Activated CD4-positive, alpha-beta memory T cell treated with anti-CD3 and anti-CD28 coated beads for 36 hours (primary cell): ENCODE results near the gene TRIM44. TPM values are rescaled to one million over a fixed set of nuclear protein-coding genes. Genes with fewer than 3 reads are reported as not detected.

Source experiments
- CTCF ChIA-PET: fragments of 350-600 bp; sonication (Branson Sonifier 250); formaldehyde crosslinking; loops from one replicate; lab custom pipeline; 2021; ENCODE audit warnings: antibody characterized with exemption, inconsistent platforms; lab: Charles Lee
- POLR2A ChIA-PET: fragments of 350-600 bp; sonication (Branson Sonifier 250); formaldehyde crosslinking; loops from one replicate; lab custom pipeline; 2021; ENCODE audit warnings: antibody characterized with exemption; lab: Charles Lee
- DNase-seq: peaks from one replicate; pipeline ENCODE4 v3.0.0-alpha.2; 2020
- H3K27ac Mint-ChIP-seq: one replicate; pipeline ENCODE4 v1.8.0; 2021; ENCODE audit warnings: mixed read lengths
- H3K27me3 Mint-ChIP-seq: one replicate; pipeline ENCODE4 v1.8.0; 2021; ENCODE audit warnings: mixed read lengths
- H3K36me3 Mint-ChIP-seq: one replicate; pipeline ENCODE4 v1.8.0; 2021; ENCODE audit warnings: mixed read lengths
- H3K4me1 Mint-ChIP-seq: one replicate; pipeline ENCODE4 v1.8.0; 2021; ENCODE audit warnings: low read depth, mixed read lengths
- H3K4me3 Mint-ChIP-seq: one replicate; pipeline ENCODE4 v1.8.0; 2021; ENCODE audit warnings: mild to moderate bottlenecking, mixed read lengths
- H3K9me3 Mint-ChIP-seq: one replicate; pipeline ENCODE4 v1.8.0; 2021; ENCODE audit warnings: mixed read lengths
- intact Hi-C: fragments of 100-400 bp; cut with micrococcal nuclease; formaldehyde crosslinking; loops from one replicate; pipeline ENCODE4 v1.15.1; 2023
- total RNA-seq, 2 experiments: library from RNA; stranded (reverse); gene quantifications; one replicate each; pipeline ENCODE4 v1.2.3, GENCODE V29; 2021

TRIM44 gene
- total RNA-seq, 2 experiments from 2014 or later, result 27.3 to 30.0 TPM

DNA sequence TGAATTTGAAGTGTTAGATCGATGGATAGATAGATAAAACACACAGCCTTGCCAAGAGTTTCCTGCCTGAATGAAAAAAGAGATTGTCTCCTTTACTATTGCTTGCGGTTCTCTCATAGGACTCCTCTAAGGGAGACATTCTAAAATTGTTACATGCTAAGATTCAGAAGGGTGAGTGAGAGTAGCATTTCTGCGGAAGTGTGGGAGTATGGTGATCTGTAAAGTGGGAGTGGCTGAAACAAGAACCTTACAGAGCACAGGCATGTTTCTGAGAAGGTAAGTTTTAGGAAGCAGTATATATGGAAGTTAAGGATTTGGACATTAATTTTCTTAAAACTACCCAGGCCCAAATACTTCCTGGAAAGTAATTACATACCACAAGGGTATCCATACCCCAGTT is 139.6 kb downstream of the TRIM44 start:
- Mint-ChIP-seq H3K4me1 (peaks cover 2% of the 10 kb centered on the region), H3K27ac (no peak overlapping the region), H3K9me3 (no peaks in the 10 kb centered on the region), H3K4me3 (no peak overlapping the region), H3K36me3 (peaks cover 12% of the 10 kb centered on the region), H3K27me3 (no peaks in the 10 kb centered on the region)
- DNase-seq, result no peak
- ChIA-PET CTCF (interaction anchor here (1.0 to 4.8 kb wide), 2 partner anchors 20 to 186 kb away, joined by 5 to 22 read pairs; no protein-coding TSS in a partner anchor), POLR2A (no interaction called here)
- intact Hi-C loops, result no loop called here

DNA sequence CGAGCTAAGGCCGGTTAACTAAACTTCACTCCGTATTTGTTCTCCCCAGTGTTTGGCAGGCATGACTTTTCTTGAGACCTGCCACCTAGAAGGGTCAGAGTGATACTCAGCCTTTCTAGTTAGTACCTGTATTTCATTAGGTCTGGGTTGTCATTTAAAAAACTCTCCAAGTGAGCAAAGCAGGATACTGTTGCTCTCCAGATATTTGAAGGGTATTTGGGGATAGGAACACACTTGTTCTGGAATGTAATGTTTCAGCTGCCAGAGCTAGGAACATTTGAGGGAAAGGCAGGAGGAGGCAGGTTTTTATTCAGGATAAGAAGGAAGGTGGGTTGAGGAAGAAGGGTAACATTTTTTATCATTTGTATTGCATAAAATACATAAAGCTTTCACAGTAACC is 140.1 kb downstream of the TRIM44 start:
- Mint-ChIP-seq H3K4me1 (peaks cover 2% of the 10 kb centered on the region), H3K27me3 (no peaks in the 10 kb centered on the region), H3K36me3 (peaks cover 12% of the 10 kb centered on the region), H3K4me3 (no peak overlapping the region), H3K27ac (no peak overlapping the region), H3K9me3 (no peaks in the 10 kb centered on the region)
- intact Hi-C loops, result no loop called here
- CTCF ChIA-PET, result interaction anchor here (1.0 to 4.8 kb wide), 2 partner anchors 19 to 187 kb away, joined by 5 to 22 read pairs; no protein-coding TSS in a partner anchor
- no peak for DNase-seq
- POLR2A ChIA-PET, result no interaction called here

- CTCF ChIA-PET, result interaction anchor here (1.0 to 4.8 kb wide), 2 partner anchors 19 to 187 kb away, joined by 5 to 22 read pairs; no protein-coding TSS in a partner anchor
- no peak overlapping the region for H3K27ac Mint-ChIP-seq
- peaks cover 2% of the 10 kb centered on the region for H3K4me1 Mint-ChIP-seq
- no peak overlapping the region for H3K4me3 Mint-ChIP-seq
- H3K27me3 Mint-ChIP-seq, result no peaks in the 10 kb centered on the region
- H3K36me3 Mint-ChIP-seq, result peaks cover 10% of the 10 kb centered on the region
- no peak for DNase-seq
- H3K9me3 Mint-ChIP-seq, result no peaks in the 10 kb centered on the region
- intact Hi-C loops, result no loop called here
- POLR2A ChIA-PET, result no interaction called here
These were observed 140.5 kb downstream of the TRIM44 start for GRCh38 chr11:35803115-35803514.

GRCh38 chr11:35804451-35805040 is 142.0 kb downstream of the TRIM44 start:
- ChIA-PET POLR2A (no interaction called here), CTCF (interaction anchor here (1.1 kb wide), 1 partner anchor 31 kb away, joined by 3 read pairs; no protein-coding TSS in a partner anchor)
- Mint-ChIP-seq H3K9me3 (no peaks in the 10 kb centered on the region), H3K27me3 (no peaks in the 10 kb centered on the region), H3K4me3 (no peak overlapping the region), H3K4me1 (peaks cover 2% of the 10 kb centered on the region), H3K27ac (no peak overlapping the region), H3K36me3 (peaks cover 11% of the 10 kb centered on the region)
- intact Hi-C loops, result no loop called here
- no peak for DNase-seq

DNA sequence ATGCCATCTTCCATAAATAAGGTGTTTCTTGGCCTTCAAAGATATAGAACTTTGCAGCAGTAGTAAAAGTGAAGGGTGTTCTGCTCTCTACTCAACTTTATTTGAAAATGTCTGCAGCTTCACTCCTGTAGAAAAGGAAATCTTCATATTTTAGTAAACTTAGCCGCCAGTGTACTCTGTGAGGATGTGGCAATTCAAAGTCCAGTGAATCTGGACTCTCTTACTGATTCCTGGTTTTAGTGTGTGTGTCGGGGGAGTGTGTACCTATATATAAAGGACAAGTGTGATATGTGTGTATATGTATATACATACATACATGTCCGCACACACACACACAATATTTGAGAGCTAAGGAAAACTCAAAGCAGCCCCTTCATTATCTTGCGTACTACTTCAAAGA is 147.0 kb downstream of the TRIM44 start:
- H3K4me3 Mint-ChIP-seq, result no peak overlapping the region

DNA sequence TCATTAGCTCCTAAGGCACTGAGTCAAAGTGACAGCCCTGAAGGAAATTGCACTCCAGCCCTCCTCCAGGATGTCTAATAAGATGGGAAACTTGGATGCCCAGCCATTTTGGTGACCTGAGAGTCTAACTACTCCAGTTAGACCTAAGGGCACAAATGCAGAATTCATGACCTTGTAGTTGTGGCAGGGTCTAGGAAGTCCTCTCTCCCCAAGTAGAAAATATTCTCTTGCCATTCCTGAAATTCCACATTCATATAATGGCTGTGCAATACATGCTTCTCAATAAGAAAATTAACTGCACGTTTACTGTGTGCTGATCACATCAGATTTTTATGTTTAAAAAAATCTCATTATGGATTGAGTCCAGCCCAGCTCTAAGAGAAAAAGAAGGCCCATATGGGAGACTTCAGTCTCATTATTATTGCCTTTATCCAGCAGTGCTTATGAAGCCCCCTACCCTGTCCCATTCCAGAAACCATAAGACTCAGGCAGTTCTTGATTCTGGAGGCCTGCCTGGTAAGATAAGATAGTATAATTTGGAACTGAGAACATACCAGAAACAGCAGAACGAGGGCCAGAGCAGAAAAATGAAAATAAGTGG is 147.6 kb downstream of the TRIM44 start:
- Mint-ChIP-seq H3K4me3 (no peak overlapping the region), H3K27me3 (no peaks in the 10 kb centered on the region), H3K4me1 (no peaks in the 10 kb centered on the region), H3K9me3 (no peaks in the 10 kb centered on the region), H3K36me3 (peaks cover 12% of the 10 kb centered on the region), H3K27ac (no peak overlapping the region)
- intact Hi-C loops, result no loop called here
- no peak for DNase-seq
- ChIA-PET CTCF (interaction anchor here (1.0 kb wide), 1 partner anchor 12 kb away, joined by 4 read pairs; no protein-coding TSS in a partner anchor), POLR2A (no interaction called here)

More for the DNA sequence above, 147.0 kb downstream of the TRIM44 start:
- CTCF ChIA-PET, result interaction anchor here (1.0 kb wide), 1 partner anchor 13 kb away, joined by 4 read pairs; no protein-coding TSS in a partner anchor
- peaks cover 12% of the 10 kb centered on the region for H3K36me3 Mint-ChIP-seq
- intact Hi-C loops, result no loop called here
- no peaks in the 10 kb centered on the region for H3K9me3 Mint-ChIP-seq
- no peaks in the 10 kb centered on the region for H3K27me3 Mint-ChIP-seq
- H3K27ac Mint-ChIP-seq, result no peak overlapping the region
- DNase-seq, result no peak
- POLR2A ChIA-PET, result no interaction called here
- H3K4me1 Mint-ChIP-seq, result no peaks in the 10 kb centered on the region

DNA sequence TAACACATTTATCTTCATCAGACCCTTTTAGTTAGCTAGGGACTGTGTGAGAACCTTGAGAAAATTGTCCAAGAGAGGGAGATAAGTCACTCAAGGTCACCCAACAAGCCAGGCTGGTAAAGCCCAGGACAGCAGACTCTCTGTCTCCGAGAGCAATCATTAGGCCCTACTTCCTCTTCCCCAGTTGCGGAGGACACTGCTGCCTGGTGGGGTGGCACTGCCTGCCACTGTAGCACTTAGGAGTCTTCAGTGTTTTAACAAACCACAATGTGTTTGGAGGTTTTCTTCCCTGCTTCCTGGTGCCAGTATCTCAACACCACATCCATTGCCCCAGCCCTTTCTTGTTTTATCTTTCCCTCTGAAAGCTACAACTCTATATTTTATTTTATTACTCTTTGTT is 149.2 kb downstream of the TRIM44 start:
- no peak overlapping the region for H3K4me3 Mint-ChIP-seq
- H3K27ac Mint-ChIP-seq, result no peak overlapping the region
- peaks cover 9% of the 10 kb centered on the region for H3K36me3 Mint-ChIP-seq
- no peaks in the 10 kb centered on the region for H3K4me1 Mint-ChIP-seq
- POLR2A ChIA-PET, result no interaction called here
- no peaks in the 10 kb centered on the region for H3K27me3 Mint-ChIP-seq
- no peak for DNase-seq
- no peaks in the 10 kb centered on the region for H3K9me3 Mint-ChIP-seq
- intact Hi-C loops, result no loop called here
- CTCF ChIA-PET, result interaction anchor here (3.6 kb wide), 1 partner anchor 10 kb away, joined by 35 read pairs; no protein-coding TSS in a partner anchor

- DNase-seq, result no peak
- intact Hi-C loops, result no loop called here
- Mint-ChIP-seq H3K27me3 (no peaks in the 10 kb centered on the region), H3K36me3 (peaks cover 8% of the 10 kb centered on the region), H3K4me3 (no peak overlapping the region), H3K4me1 (no peaks in the 10 kb centered on the region), H3K27ac (no peak overlapping the region), H3K9me3 (no peaks in the 10 kb centered on the region)
- ChIA-PET POLR2A (no interaction called here), CTCF (interaction anchor here (1.4 to 3.6 kb wide), 2 partner anchors 9 to 15 kb away, joined by 5 to 35 read pairs; no protein-coding TSS in a partner anchor)
These were observed 150.3 kb downstream of the TRIM44 start for GRCh38 chr11:35812828-35813227.

DNA sequence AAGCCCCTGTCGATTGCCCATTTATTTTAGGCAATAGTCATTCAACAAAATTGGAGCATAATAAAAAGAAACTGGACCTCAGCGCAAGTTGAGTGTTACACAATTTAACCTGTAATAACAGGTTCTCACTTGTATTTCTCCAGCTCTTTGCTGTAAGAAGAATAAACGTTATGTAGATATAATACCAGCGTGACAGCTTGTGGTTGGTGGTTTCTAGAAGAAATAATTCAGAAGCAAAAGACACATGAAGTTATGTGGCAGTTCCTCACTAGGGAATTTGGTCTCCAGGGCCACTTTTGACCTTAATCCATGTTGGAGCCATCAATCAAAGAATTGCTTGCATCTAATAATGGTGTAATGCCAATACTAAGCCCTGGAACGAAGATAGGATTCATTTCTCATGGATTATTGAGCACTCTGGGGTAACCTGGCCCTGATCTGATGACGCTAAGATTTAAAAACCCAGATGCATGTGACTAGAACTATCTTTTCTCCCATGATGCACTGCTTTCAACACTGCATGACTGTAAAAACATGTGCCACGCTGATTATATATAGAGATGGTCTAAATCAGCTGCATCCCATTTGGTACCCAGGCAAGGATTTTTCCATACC is 151.6 kb downstream of the TRIM44 start:
- intact Hi-C loops, result no loop called here
- no peaks in the 10 kb centered on the region for H3K4me1 Mint-ChIP-seq
- DNase-seq, result no peak
- peaks cover 9% of the 10 kb centered on the region for H3K36me3 Mint-ChIP-seq
- POLR2A ChIA-PET, result no interaction called here
- no peaks in the 10 kb centered on the region for H3K9me3 Mint-ChIP-seq
- CTCF ChIA-PET, result interaction anchor here (3.6 kb wide), 1 partner anchor 7 kb away, joined by 35 read pairs; no protein-coding TSS in a partner anchor
- H3K27ac Mint-ChIP-seq, result no peak overlapping the region
- no peaks in the 10 kb centered on the region for H3K27me3 Mint-ChIP-seq
- no peak overlapping the region for H3K4me3 Mint-ChIP-seq

- ChIA-PET CTCF (no interaction called here), POLR2A (no interaction called here)
- Mint-ChIP-seq H3K27me3 (no peaks in the 10 kb centered on the region), H3K4me1 (no peaks in the 10 kb centered on the region), H3K27ac (no peak overlapping the region), H3K9me3 (no peaks in the 10 kb centered on the region), H3K4me3 (no peak overlapping the region), H3K36me3 (peaks cover 6% of the 10 kb centered on the region)
- DNase-seq, result no peak
- intact Hi-C loops, result no loop called here
These were observed 152.2 kb downstream of the TRIM44 start for GRCh38 chr11:35814720-35815305.

DNA sequence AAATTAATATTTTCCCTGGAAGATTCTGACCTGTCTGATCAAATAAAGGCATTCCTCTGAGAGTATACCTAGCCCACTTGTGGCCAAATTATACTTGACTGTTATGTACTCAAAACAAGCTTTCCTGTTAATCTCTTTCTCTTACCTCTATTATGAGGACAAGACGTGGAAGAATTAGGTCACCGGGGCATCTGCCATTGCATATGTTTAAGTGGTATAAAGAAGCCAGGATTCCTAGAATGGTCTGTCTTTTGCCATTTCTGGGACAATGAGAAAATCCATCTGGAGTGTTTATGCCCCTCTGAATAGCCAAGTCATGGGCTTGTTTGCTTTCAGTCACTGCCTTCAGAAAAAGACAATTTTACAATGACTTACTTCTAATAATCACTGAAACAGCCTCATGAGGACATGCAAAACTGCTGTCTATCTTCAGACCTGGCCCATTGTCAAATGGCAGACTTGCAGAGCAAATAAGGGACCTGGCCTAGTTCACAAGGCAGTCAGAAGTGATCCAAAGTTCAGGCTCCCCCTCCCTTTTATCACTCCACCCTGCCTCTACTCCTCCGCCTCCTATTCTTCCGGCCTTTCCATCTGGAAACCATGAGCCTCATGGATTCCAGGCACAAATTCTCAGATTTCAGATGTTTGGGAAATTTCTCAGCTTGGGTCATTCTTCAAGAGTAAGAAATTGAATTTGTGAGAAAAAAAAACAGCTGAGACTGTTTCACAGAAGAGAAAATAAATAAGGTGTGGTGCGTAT is 153.2 kb downstream of the TRIM44 start:
- Mint-ChIP-seq H3K4me1 (no peaks in the 10 kb centered on the region), H3K27ac (no peak overlapping the region), H3K36me3 (peaks cover 6% of the 10 kb centered on the region), H3K27me3 (no peaks in the 10 kb centered on the region), H3K9me3 (no peaks in the 10 kb centered on the region), H3K4me3 (no peak overlapping the region)
- ChIA-PET CTCF (no interaction called here), POLR2A (no interaction called here)
- intact Hi-C loops, result no loop called here
- DNase-seq, result no peak
